Measurements from ENCODE around the gene TMED6.
A peak's percentile ranks its signal among the peaks of the same experiment; 100 is the strongest.
"Not testable (repeated sequence)": the region's sequence is repeated elsewhere in the genome, so short reads cannot be mapped to it uniquely, and the experiment has no call there.

TMED6 gene

GRCh38 chr16:69351309-69352027 is at the start of gene TMED6:
TMED6 (minus strand) TSS chr16:69351786; CDS start chr16:69351753, 33 bp downstream.
- no peak for DNase-seq

DNA sequence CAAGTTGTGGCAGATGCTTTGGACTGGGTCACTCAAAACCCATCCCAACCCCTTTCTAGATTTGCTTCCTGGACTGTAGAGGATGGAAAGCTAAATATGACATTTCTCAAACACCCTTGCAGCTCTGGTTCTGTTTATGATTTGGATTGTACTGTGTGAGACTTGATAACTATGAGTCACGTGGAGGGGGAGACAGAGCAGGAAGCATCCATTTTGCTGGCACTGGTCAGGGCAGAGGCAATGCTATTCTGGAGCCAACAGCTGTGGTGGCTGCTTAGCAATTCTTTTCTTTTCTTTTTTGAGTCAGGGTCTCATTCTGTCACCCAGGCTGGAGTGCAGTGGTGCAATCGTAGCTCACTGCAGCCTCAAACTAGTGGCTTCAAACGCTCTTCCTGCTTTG is 47.8 kb upstream of the TMED6 start:
- DNase-seq, result no peak

DNA sequence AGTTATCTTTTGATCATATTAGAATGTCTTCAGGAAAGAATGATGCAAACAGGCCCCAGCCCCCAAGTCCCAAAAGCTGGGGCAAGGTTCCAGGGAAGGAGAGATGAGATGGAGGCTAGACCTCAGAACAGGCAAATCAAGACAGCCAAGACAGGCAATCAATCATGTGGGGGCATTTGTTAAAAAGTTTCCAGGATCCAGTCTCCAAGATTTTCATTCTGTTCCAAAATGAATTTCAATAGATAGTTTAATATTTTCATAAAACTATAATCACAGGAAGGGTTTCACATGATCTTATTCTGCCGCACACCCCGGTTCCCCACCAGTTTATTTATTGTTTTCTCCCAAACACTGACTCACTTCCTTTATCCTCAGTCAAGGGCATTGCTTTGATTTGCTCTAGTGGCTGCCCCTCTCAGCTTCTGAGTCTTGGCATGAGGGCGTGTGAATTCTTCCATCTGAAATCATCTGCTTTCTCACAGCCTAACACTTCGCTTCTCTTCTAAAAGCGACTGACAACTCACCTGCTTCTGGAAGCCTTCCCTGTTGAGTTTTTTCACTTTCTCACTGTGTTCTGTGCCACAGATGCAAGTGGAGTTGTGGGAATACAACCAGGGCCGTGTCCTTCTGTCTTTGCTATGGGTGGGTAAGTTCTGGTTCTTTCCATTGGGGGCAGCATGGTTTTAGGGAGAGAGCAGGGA is 46.4 kb upstream of the TMED6 start:
- no peak for DNase-seq

DNA sequence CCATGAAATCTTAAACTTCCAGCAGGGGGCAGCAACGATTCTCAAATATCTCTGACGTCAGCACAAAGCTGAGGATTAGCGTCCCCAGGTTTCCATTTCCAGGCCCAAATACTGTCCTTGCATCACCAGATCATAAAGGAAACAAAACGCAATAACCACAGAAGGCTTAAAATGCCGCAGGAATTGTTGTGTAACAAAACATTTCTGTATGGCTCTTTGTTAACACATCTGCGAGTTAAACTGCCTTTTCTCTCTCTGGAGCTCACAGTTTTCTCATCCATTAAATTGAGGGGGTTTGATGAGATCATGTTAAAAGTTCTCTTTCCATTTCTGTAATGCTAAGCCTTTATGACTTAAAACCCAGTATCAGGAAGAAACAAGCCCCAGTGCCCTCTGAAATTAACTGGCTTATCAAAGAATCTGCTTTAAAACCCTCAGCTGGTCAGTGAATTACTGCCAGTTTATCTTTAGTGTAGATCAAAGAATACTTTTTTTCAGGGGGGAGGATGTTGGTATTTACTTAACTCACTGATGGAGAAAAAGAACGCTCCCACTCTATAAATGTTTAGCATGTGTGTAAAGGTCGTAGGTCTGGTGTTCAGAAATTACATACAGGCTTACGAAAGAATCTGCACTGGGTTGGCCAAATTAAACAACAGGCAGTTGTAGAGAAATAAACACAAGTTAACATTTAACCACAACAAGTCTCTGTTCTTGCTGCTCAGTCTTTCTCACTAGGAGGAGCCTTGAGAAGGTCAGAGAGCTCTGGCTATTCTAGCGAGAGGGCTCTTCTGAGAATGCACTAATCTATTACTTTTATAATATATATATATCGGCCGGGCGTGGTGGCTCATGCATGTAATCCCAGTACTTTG is 44.8 kb upstream of the TMED6 start:
- DNase-seq, result peak; percentile 37

DNA sequence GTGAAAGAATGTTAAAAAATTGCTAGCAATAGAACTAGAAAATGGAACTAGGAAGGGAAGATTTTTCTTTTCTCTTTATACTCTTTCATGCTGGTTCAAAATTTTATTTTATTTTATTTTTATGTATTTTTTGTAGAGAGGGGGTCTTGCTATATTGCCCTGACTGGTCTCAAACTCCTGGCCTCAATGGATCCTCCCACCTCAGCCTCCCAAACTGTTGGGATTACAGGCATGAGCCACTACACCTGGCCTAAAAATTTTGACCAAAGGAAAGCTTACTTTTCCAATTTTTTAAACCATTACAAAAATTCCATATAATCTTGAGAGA is 44.2 kb upstream of the TMED6 start:
- no peak for DNase-seq

DNA sequence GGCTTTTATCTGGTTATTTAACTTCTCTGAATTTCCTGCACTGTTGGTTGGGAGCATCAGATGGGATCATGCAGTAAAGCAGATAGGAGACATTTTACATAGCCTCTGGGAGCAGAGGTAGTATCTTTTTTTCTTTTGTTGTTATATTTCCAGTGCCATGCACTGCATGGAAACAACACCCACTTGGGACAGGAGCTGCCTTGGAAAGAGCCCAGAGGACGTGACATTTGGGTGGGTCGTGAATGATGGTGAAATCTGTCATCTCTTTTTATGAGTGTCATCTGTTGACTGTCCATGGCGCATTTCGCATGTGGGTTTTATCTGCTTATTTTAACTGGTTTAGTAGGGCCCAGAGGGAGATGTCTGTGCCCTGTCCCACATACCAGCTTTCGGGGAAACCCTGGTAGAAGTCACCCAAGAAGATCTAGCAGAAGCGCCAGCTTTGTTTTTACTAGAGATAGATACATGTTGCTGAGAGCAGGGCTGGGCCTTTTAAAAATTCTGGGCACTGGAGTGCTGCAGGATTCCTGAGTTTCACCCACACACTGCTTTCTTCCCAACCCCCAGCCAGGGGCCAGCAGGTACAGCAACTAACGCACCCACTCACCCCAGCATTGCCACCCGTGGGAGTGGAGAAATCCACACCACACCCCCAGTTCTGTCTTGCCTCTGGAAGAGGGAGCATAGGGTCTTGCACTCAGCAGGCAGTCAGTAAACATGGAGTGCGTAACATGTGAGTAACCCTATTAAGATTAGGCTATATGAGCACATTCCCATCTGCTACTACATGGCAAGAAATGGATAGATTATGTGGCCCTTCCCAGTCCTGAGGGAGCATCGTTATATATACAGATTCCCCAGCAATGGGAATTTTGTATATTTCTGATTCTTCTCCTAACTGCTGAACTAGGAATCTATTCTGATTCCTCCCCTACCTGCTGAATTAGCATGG is 42.6 kb upstream of the TMED6 start:
- no peak for DNase-seq

DNA sequence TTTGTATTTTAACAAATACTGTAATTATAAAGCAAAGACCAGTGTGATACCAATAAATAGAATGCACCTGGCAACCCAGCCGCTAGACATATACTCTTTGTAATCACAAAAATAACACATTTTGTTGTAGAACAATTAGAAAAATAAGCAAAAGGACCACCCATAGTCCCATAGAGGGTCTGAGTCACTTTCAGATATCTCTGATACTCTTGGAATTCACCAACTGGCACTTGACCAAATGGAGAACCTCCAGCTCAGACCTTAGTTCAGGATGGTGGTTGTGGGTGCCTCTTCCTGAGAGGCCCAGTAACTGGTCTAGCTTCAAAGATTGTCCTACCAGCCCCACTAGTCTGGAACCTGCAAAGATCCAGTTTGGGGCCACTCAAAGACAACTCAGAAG is 35.0 kb upstream of the TMED6 start:
- no peak for DNase-seq

DNA sequence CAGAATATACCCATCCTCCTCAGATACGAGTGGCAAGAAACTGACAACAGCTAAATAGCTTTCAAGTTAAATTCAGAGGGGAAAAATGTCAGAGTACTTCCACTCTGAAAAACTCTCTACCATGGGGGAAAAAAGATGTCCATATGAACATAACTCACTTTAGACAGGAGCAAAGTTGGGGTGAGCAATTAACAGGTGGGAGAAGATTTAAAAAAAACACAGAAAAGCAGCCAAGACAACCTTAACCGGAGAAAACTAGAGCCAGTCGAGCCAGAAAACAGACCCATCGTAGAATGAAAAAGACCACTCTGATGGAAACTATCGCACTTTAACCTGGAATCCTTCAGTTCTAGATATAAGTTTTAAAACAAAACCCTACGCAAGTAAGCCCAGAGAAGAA is 33.4 kb upstream of the TMED6 start:
- DNase-seq, result no peak

DNA sequence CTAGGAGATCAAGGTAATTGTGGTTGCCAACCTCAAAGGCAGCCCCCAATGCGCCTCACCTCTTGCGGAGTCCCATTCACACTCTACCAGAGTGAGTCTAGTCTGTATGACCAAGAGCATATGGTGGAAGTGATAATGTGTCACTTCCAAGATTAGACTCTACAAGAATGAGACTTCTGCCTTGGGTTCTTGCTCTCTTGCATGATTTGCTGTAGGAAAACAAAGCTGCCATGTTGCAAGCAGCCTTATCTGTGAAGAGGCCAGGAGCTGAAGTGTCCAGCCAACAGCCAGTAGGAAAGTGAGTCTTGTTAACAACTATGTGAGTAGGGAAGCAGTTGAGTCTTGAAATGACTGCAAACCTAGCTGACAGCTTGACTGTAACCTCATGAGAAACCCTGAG is 30.8 kb upstream of the TMED6 start:
- no peak for DNase-seq

DNA sequence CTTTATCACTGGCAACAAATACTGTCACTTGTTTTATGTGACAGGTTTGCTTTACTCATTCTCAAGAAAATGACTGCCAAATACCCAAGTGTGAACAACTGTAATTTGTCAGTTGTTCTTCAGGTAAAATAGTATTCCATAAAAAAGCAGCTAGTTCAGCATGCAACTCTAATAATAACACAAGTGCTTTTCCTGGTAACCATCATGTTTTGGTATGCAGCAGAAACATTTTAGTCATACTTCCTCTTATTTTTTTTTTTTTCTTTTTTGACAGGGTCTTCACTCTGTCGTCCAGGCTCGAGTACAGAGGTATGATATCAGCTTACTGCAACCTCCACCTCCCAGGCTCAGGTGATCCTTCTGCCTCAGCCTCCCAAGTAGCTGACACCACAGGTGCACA is 29.6 kb upstream of the TMED6 start:
- no peak for DNase-seq

GRCh38 chr16:69378760-69379159 is 27.2 kb upstream of the TMED6 start:
- no peak for DNase-seq

GRCh38 chr16:69378036-69378435 is 26.4 kb upstream of the TMED6 start:
- DNase-seq, result no peak

DNA sequence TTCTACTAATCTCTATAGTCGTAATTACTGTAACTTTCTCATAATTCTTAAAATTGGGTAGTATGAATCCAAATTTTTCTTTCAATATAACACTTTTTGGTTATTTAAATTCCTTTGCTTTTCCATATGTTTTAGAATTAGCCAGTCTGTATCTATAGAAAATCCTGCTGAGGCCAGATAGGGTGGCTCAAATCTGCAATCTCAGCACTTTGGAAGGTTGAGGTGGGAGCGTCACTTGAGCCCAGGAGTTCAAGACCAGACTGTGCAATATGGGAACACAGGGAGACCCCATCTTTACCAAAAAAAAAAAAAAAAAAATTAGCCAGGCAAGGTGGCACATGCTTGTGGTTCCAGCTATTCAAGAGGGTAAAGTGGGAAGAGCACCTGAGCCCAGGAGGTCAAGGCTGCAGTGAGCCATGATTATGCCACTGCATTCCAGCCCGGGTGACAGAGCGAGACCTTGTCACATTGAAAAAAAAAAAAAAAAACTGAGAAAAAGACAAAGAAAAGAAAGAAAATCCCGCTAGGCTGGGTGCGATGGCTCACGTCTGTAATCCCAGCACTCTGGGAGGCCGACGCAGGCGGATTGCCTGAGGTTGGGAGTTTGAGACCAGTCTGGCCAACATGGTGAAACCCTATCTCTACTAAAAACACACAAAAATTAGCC is 24.9 kb upstream of the TMED6 start:
- DNase-seq, result no peak

DNA sequence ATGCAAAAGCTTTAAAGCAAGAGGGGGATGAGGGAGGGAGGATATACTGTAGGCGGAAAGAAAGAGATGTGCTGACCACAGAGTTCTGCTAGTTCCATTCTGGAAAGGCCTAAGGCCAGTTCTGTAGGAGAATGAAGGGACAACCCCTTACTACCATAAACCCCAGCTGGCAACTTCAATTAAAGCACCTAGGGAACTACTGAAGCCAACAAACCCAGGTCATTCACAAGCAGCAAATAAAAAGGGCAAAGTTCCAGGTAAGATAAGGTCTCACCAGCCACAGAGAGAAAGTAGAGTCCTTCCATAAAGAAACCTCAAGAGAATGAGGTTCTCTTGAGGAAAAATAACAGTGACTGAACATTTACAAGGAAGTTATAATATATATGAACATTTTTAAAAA is 21.4 kb upstream of the TMED6 start:
- no peak for DNase-seq

GRCh38 chr16:69371564-69371963 is 20.0 kb upstream of the TMED6 start:
- DNase-seq, result no peak

GRCh38 chr16:69368866-69369265 is 17.3 kb upstream of the TMED6 start:
- no peak for DNase-seq

GRCh38 chr16:69367980-69368379 is 16.4 kb upstream of the TMED6 start:
- no peak for DNase-seq

DNA sequence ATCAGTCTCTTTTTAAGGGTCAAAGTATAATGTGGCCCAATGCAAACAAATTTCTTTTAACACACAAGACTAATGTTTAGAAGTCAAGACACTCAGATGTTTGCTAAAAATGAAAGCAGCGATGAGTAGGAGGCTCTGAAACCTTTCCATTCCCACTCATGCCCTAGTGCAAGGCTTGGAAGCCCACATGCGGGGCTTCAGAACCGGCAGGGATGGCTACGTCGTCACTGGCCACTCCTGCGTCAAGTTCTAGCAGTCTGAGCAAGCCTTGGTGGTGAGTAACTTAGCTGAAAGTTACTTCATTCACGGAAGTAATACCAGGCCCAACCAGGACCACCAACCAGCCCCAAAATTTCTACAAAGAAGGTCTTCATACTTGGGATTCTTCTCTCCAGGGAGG is 14.8 kb upstream of the TMED6 start:
- no peak for DNase-seq

GRCh38 chr16:69365901-69366300 is 14.3 kb upstream of the TMED6 start:
- DNase-seq, result no peak

DNA sequence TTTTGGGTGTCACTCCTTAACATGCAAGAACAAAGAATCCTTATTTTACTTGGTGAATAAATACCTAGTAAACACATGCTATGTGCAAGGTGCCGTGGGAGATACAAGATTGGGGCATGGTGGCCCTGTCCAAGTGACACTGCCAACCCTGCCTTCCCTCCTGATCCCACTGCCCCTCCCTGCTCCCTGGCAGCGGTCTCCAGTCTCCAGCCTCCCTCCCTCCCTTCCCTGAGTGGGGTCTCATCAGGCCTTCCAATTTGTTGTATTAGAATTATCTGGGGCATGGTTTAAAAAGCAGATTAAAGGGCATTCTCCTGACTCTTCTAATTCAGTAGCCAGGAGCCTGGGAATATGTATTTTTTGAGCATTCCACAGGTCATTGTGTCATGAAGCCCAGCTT is 12.5 kb upstream of the TMED6 start:
- no peak for DNase-seq

DNA sequence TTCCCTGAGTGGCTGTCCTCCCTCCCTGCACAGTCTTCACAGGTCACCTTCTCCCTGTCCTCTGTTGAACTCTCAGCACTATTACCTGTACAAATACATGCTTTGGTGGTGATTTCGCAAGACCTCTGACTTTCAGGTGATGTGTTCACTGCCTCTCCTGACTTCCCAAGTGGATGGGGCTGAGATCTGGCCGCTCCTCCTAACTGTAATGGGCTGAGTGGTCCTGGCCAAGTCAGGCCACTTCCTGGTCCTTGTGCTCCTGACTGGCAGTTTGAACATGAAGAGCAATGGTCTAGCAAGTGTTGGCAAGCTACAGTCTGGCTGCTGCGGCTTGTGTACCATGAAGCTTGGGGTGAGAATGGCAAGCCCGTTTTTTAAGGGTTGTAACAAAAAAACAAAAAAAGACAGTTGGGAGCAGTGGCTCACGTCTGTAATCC is 11.7 kb upstream of the TMED6 start:
- no peak for DNase-seq

GRCh38 chr16:69360070-69360469 is 8.5 kb upstream of the TMED6 start:
- not testable (repeated sequence) for DNase-seq

Data from NCI-H1436 treated with DMSO at 0.1 percent for 48 hours (cell line).